ENCODE measurements around the gene PRKG1.
"Not testable (repeated sequence)": the region's sequence is repeated elsewhere in the genome, so short reads cannot be mapped to it uniquely, and the experiment has no call there.

Gene PRKG1

DNA sequence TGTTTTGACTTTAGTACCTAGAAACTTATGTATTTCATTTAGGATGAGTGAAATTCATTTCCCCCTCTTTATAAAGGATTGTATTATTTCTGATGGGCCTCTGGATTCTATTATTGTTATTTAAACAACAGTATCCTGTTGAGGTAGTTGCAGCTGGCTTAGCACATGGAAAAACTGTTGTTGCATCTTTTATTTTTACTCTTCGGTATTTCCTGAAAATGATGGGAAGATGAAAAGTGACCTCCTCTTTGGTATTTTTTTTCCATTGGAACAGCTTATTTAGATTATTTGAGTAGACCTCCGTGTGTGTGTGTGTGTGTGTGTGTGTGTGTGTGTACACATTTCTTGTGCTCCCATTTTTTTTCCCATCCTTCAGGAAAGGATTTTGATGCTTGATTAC is 129.8 kb downstream of the PRKG1 start:
- Histone ChIP-seq H3K4me3 (replicated peaks; ENCODE audit: insufficient read depth, low read length) (no peak overlapping the region), H3K27me3 (ENCODE audit: insufficient read depth, poor library complexity, severe bottlenecking) (no peaks in the 10 kb centered on the region), H3K27ac (replicated peaks) (no peak overlapping the region)
- TF ChIP-seq POLR2AphosphoS5 (IDR thresholded peaks at IDR 0.05; ENCODE audit: low read depth) (no peak), SPI1 (IDR thresholded peaks at IDR 0.05; ENCODE audit: borderline replicate concordance, low read depth) (no peak), GABPA (IDR thresholded peaks at IDR 0.05; ENCODE audit: low read depth) (no peak)
- TF ChIP-seq, protein P1, sequence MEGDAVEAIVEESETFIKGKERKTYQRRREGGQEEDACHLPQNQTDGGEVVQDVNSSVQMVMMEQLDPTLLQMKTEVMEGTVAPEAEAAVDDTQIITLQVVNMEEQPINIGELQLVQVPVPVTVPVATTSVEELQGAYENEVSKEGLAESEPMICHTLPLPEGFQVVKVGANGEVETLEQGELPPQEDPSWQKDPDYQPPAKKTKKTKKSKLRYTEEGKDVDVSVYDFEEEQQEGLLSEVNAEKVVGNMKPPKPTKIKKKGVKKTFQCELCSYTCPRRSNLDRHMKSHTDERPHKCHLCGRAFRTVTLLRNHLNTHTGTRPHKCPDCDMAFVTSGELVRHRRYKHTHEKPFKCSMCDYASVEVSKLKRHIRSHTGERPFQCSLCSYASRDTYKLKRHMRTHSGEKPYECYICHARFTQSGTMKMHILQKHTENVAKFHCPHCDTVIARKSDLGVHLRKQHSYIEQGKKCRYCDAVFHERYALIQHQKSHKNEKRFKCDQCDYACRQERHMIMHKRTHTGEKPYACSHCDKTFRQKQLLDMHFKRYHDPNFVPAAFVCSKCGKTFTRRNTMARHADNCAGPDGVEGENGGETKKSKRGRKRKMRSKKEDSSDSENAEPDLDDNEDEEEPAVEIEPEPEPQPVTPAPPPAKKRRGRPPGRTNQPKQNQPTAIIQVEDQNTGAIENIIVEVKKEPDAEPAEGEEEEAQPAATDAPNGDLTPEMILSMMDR (IDR thresholded peaks at IDR 0.05; ENCODE audit: insufficient read depth, low read length): no peak
- TF ChIP-seq, protein P2, sequence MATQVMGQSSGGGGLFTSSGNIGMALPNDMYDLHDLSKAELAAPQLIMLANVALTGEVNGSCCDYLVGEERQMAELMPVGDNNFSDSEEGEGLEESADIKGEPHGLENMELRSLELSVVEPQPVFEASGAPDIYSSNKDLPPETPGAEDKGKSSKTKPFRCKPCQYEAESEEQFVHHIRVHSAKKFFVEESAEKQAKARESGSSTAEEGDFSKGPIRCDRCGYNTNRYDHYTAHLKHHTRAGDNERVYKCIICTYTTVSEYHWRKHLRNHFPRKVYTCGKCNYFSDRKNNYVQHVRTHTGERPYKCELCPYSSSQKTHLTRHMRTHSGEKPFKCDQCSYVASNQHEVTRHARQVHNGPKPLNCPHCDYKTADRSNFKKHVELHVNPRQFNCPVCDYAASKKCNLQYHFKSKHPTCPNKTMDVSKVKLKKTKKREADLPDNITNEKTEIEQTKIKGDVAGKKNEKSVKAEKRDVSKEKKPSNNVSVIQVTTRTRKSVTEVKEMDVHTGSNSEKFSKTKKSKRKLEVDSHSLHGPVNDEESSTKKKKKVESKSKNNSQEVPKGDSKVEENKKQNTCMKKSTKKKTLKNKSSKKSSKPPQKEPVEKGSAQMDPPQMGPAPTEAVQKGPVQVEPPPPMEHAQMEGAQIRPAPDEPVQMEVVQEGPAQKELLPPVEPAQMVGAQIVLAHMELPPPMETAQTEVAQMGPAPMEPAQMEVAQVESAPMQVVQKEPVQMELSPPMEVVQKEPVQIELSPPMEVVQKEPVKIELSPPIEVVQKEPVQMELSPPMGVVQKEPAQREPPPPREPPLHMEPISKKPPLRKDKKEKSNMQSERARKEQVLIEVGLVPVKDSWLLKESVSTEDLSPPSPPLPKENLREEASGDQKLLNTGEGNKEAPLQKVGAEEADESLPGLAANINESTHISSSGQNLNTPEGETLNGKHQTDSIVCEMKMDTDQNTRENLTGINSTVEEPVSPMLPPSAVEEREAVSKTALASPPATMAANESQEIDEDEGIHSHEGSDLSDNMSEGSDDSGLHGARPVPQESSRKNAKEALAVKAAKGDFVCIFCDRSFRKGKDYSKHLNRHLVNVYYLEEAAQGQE (IDR thresholded peaks at IDR 0.05; ENCODE audit: insufficient replicate concordance, low read depth): no peak
- DNase-seq (ENCODE audit: low read depth in 1 of 2, low spot score in 1 of 2): no peak

- DNase-seq (ENCODE audit: low read depth in 1 of 2, low spot score in 1 of 2): no peak
- no peak overlapping the region for H3K27ac ChIP-seq (replicated peaks)
- no peaks in the 10 kb centered on the region for H3K27me3 ChIP-seq (ENCODE audit: insufficient read depth, poor library complexity, severe bottlenecking)
- TF ChIP-seq, protein P2 (IDR thresholded peaks at IDR 0.05; ENCODE audit: insufficient replicate concordance, low read depth): no peak
- TF ChIP-seq SPI1 (IDR thresholded peaks at IDR 0.05; ENCODE audit: borderline replicate concordance, low read depth) (no peak), POLR2AphosphoS5 (IDR thresholded peaks at IDR 0.05; ENCODE audit: low read depth) (no peak), GABPA (IDR thresholded peaks at IDR 0.05; ENCODE audit: low read depth) (no peak)
- TF ChIP-seq, protein P1 (IDR thresholded peaks at IDR 0.05; ENCODE audit: insufficient read depth, low read length): no peak
- no peak overlapping the region for H3K4me3 ChIP-seq (replicated peaks; ENCODE audit: insufficient read depth, low read length)
Observed at GRCh38 chr10:51204701-51205100, 130.4 kb downstream of the PRKG1 start.

DNA sequence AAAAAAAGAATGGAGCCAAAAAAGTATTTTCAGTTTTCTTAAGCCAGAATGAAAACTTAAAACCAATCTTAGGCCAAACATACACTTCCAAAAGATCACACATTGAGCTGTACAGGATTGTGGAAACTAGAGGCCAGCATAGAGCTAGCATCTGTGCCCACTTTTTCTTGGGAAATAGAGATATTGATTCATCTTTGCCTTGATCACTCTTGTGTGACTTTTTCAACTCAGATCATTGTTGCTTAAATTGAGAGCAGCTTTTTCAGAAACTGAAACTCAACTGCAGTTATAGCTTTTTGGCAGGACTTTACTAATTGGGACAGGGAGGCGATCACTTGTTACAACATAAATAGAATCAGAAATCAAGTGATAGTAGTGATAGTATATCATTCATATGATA is 132.2 kb downstream of the PRKG1 start:
- Histone ChIP-seq H3K4me3 (replicated peaks; ENCODE audit: insufficient read depth, low read length) (no peak overlapping the region), H3K27ac (replicated peaks) (no peak overlapping the region), H3K27me3 (ENCODE audit: insufficient read depth, poor library complexity, severe bottlenecking) (no peaks in the 10 kb centered on the region)
- TF ChIP-seq, protein P1 (IDR thresholded peaks at IDR 0.05; ENCODE audit: insufficient read depth, low read length): no peak
- TF ChIP-seq POLR2AphosphoS5 (IDR thresholded peaks at IDR 0.05; ENCODE audit: low read depth) (no peak), SPI1 (IDR thresholded peaks at IDR 0.05; ENCODE audit: borderline replicate concordance, low read depth) (no peak), GABPA (IDR thresholded peaks at IDR 0.05; ENCODE audit: low read depth) (no peak)
- TF ChIP-seq, protein P2 (IDR thresholded peaks at IDR 0.05; ENCODE audit: insufficient replicate concordance, low read depth): no peak
- no peak for DNase-seq (ENCODE audit: low read depth in 1 of 2, low spot score in 1 of 2)

DNA sequence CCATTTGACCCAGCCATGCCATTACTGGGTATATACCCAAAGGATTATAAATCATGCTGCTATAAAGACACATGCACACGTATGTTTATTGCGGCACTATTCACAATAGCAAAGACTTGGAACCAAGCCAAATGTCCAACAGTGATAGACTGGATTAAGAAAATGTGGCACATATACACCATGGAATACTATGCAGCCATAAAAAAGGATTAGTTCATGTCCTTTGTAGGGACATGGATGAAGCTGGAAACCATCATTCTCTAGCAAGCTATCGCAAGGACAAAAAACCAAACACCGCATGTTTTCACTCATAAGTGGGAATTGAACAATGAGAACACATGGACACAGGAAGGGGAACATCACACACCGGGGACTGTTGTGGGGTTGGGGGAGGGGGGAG is 138.7 kb downstream of the PRKG1 start:
- H3K27me3 ChIP-seq (ENCODE audit: insufficient read depth, poor library complexity, severe bottlenecking); H3K4me3 ChIP-seq (replicated peaks; ENCODE audit: insufficient read depth, low read length); H3K27ac ChIP-seq (replicated peaks); DNase-seq (ENCODE audit: low read depth in 1 of 2, low spot score in 1 of 2): not testable (repeated sequence)

Measured in HL-60 (cell line).